ENCODE data around the gene APCDD1.

Gene APCDD1

GRCh38 chr18:10519366-10519765 lies 64.9 kb downstream of the APCDD1 start:
- in situ Hi-C loops (cut with HindIII; ENCODE audit: low sequenced_read_pairs) = no loop called here
- DNase-seq (ENCODE audit: low read depth, low spot score) = no peak
- TF ChIP-seq, protein P1, sequence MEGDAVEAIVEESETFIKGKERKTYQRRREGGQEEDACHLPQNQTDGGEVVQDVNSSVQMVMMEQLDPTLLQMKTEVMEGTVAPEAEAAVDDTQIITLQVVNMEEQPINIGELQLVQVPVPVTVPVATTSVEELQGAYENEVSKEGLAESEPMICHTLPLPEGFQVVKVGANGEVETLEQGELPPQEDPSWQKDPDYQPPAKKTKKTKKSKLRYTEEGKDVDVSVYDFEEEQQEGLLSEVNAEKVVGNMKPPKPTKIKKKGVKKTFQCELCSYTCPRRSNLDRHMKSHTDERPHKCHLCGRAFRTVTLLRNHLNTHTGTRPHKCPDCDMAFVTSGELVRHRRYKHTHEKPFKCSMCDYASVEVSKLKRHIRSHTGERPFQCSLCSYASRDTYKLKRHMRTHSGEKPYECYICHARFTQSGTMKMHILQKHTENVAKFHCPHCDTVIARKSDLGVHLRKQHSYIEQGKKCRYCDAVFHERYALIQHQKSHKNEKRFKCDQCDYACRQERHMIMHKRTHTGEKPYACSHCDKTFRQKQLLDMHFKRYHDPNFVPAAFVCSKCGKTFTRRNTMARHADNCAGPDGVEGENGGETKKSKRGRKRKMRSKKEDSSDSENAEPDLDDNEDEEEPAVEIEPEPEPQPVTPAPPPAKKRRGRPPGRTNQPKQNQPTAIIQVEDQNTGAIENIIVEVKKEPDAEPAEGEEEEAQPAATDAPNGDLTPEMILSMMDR (IDR thresholded peaks at IDR 0.05; ENCODE audit: low read depth, low read length) = no peak
- H3K4me3 ChIP-seq (ENCODE audit: low read depth, low read length) = no peak overlapping the region

DNA sequence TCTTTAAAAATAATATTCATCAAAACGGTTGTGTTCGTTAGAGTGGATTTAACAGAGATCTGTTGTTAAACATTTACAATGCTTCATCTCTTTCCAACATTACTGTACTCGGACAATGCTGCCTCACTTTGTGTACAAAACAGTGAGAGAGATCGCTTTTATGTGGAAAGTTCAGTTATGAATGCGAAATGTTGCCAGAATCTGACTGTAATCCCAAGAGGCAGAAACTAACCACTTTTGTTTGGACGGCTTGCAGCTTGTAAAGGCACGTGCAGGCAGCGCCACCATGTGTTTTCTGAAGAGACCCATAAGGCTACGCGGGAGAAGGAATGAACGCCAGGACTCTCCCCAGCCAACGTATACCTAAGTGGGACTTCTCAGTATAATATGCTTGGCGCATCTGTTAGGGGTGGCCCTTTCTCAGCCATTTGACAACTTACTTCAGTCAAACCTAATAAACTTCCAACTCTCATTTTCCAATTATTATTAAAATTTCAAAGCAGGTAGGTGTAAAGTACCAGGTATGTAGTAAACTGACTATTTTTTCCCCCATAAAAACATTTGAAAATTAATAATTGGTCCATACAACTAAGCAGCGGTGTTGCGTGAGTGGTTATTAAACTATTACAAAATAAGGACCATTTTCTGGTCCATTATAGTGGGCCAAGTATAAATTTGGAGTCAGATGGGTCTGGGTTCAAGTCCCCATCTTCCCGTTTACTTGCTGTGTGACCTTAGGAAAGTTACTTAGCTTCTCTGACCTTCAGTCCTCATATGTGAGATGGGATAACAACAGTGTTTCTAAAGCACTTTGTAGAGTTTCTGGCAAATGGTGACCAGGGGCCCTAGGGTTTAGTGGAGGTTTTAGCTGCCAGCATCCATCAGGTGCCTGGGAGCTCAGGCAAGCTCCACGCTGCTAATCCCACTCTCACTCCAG lies 65.8 kb downstream of the APCDD1 start:
- peak; percentile 88 for DNase-seq (ENCODE audit: low read depth, low spot score)
- in situ Hi-C loops (cut with HindIII; ENCODE audit: low sequenced_read_pairs) = no loop called here
- no peak overlapping the region for H3K4me3 ChIP-seq (ENCODE audit: low read depth, low read length)
- TF ChIP-seq, protein P1 (IDR thresholded peaks at IDR 0.05; ENCODE audit: low read depth, low read length) = peak; percentile 82

DNA sequence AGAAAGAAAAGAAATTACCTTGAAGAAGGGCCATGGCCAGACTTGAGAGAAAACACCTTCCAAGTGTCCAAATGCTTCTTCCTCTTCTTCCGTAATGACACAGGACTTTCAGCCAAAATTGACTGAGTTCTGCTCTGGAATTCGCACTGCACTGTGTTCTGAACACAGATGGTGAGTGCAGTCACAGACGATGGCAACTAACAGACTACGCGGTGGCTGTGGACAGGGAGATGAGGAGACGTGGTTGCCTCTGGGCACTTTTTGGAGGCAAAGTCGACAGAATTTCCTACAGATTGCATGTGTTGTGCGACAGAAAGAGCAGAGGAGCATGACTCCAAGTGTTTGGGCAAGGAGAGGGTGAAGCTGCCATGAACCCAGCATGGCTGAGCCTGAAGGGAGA lies 67.1 kb downstream of the APCDD1 start:
- in situ Hi-C loops (cut with HindIII; ENCODE audit: low sequenced_read_pairs) = no loop called here
- no peak overlapping the region for H3K4me3 ChIP-seq (ENCODE audit: low read depth, low read length)
- DNase-seq (ENCODE audit: low read depth, low spot score) = no peak
- TF ChIP-seq, protein P1 (IDR thresholded peaks at IDR 0.05; ENCODE audit: low read depth, low read length) = no peak

- no peak for DNase-seq (ENCODE audit: low read depth, low spot score)
- TF ChIP-seq, protein P1 (IDR thresholded peaks at IDR 0.05; ENCODE audit: low read depth, low read length) = no peak
- in situ Hi-C loops (cut with HindIII; ENCODE audit: low sequenced_read_pairs) = no loop called here
- no peak overlapping the region for H3K4me3 ChIP-seq (ENCODE audit: low read depth, low read length)
These were observed 68.1 kb downstream of the APCDD1 start for GRCh38 chr18:10522574-10522973.

DNA sequence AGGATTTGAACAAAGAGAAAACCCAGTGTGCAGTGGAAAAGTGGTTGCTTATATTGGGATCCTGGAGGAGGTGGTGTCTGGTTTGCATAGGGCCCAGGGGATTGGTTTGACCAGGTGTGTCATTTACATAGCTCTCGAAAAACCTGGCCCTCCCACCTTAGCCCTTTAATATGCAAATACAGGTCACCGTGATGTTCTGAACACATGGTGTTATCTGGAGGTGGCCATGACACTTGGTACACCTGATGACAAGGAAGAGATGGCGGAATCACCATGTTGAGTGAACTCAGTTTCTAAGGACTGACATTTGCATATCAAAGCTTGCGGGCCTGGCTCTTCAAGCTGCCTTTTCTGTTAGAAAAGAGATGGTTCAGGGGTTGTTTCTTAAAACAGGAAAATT lies 69.1 kb downstream of the APCDD1 start:
- no peak overlapping the region for H3K4me3 ChIP-seq (ENCODE audit: low read depth, low read length)
- DNase-seq (ENCODE audit: low read depth, low spot score) = no peak
- in situ Hi-C loops (cut with HindIII; ENCODE audit: low sequenced_read_pairs) = no loop called here
- TF ChIP-seq, protein P1 (IDR thresholded peaks at IDR 0.05; ENCODE audit: low read depth, low read length) = no peak

DNA sequence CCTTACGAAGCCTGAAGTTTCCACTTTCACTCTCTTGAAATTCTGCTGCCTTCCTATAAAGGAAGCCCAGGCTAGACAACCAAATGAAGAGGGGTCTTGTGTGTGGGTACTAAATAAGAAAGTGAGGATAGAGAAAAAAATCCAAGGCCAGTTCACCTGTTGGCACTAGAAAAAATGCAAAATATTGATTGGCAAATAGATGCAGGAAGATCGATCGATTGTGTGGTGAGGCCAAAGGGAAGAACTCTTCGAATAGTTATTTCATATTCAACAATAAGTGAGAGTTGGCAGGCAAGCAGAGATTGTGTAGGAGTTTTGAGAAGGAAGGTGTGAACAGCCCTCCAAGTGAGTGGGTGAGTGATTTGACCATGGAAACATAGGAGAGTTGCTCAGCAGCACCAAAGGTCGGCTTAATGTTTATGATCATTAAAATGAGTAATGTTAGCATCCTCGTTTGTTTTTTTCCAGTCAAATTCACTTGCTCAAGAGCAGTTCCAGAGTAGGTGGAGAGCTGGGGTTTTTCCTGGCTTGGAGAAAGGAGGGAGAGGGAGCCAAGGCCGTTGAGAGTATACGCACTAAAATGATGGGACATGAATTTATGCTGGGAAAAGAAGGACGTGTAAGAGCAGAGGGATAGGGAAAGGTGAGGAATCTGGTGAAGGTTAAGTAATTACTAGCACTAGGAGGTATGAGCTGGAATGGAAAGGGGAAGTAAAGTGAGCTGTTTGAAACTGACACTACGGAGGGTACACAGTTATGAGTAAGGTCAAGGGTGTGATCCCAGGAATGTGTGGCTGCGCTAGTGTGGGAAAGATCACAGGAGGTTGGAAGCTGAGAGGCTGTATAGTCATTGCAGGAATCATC lies 70.3 kb downstream of the APCDD1 start:
- in situ Hi-C loops (cut with HindIII; ENCODE audit: low sequenced_read_pairs) = no loop called here
- no peak overlapping the region for H3K4me3 ChIP-seq (ENCODE audit: low read depth, low read length)
- TF ChIP-seq, protein P1 (IDR thresholded peaks at IDR 0.05; ENCODE audit: low read depth, low read length) = no peak
- DNase-seq (ENCODE audit: low read depth, low spot score) = no peak

All from astrocyte of the spinal cord (primary cell).